ENCODE results near the gene PKN1. TPM values are rescaled to one million over a fixed set of nuclear protein-coding genes. Genes with fewer than 3 reads are reported as not detected.

Gene PKN1
- total and polyA plus RNA-seq, 9 of the 15 experiments (the other 6 are each of a cell fraction or from before 2014, with no cell fraction given): 0.30 to 228 (median 77.5) TPM

- TF ChIP-seq ZNF584 (CRISPR knock-in tag; IDR thresholded peaks at IDR 0.05; ENCODE audit: low read depth) (no peak), KLF10 (CRISPR knock-in tag; IDR thresholded peaks at IDR 0.05) (no peak), SREBF2 (CRISPR knock-in tag; IDR thresholded peaks at IDR 0.05) (no peak), BHLHE40 (IDR thresholded peaks at IDR 0.05; ENCODE audit: low read length) (no peak), EHMT2 (IDR thresholded peaks at IDR 0.05) (no peak), THAP12 (CRISPR knock-in tag; IDR thresholded peaks at IDR 0.05) (0 out of 2 replicates have a peak, but pooled peaks have one; percentile 36), FOXA1 (IDR thresholded peaks at IDR 0.05; ENCODE audit: borderline replicate concordance) (no peak), BCL6 (CRISPR knock-in tag; IDR thresholded peaks at IDR 0.05) (no peak), ZNF75A (CRISPR knock-in tag; IDR thresholded peaks at IDR 0.05) (no peak), TARDBP (IDR thresholded peaks at IDR 0.05) (0 out of 2 replicates have a peak, but pooled peaks have one; percentile 38), MXI1 (IDR thresholded peaks at IDR 0.05; ENCODE audit: low read depth, low read length) (no peak), VEZF1 (CRISPR knock-in tag; IDR thresholded peaks at IDR 0.05) (peak; percentile 87), ZNF583 (CRISPR knock-in tag; IDR thresholded peaks at IDR 0.05) (peak; percentile 44; the same call in 1 of the 2 replicates), NR1H2 (CRISPR knock-in tag; IDR thresholded peaks at IDR 0.05) (no peak), ZNF695 (CRISPR knock-in tag; IDR thresholded peaks at IDR 0.05) (no peak), ZNF175 (CRISPR knock-in tag; IDR thresholded peaks at IDR 0.05; ENCODE audit: low read depth) (peak; percentile 68; the same call in 1 of the 2 replicates), DMBX1 (CRISPR knock-in tag; IDR thresholded peaks at IDR 0.05; ENCODE audit: borderline replicate concordance) (peak; percentile 55), ATF4 (CRISPR knock-in tag; IDR thresholded peaks at IDR 0.05) (0 out of 2 replicates have a peak, but pooled peaks have one; percentile 35), DPF2 (IDR thresholded peaks at IDR 0.05) (0 out of 2 replicates have a peak, but pooled peaks have one; percentile 42), ZNF592 (IDR thresholded peaks at IDR 0.05) (peak; percentile 91), RCOR1 (IDR thresholded peaks at IDR 0.05; ENCODE audit: borderline replicate concordance in 1 of 2, low read depth in 2 of 2, low read length in 2 of 2) (peak in 1 of 2 experiments; percentile 58; a peak in 1 of 4 replicates), ZBTB8A (IDR thresholded peaks at IDR 0.05; ENCODE audit: partially characterized antibody) (no peak), ZNF212 (CRISPR knock-in tag; IDR thresholded peaks at IDR 0.05) (no peak)
Measured at GRCh38 chr19:14440049-14440448, 6.9 kb downstream of the PKN1 start (continued).
